HEK293 (cell line): ENCODE results near the gene DUSP10.

ENCODE experiments used
- CTCF ChIA-PET: fragments of 350-600 bp; formaldehyde crosslinking; extraction: SDS; loops from one replicate; lab custom pipeline; 2021; ENCODE audit warnings: antibody characterized with exemption; lab: Yijun Ruan, JAX
- POLR2A ChIA-PET: fragments of 300-600 bp; formaldehyde crosslinking; extraction: SDS; loops from one replicate; lab custom pipeline; 2020; ENCODE audit warnings: antibody characterized with exemption, inconsistent platforms; lab: Yijun Ruan, JAX
- H3K27ac ChIP-seq: fragments of 200-500 bp; sonication (Bioruptor generic); 2 replicates; pipeline ENCODE4 v1.5.1; 2014; ENCODE audit warnings: low read depth, low read length, control low read depth, inconsistent platforms; ENCODE audit errors: extremely low read depth
- H3K36me3 ChIP-seq, 2 experiments: fragments of 200-500 bp in 1 of 2; sonication (Bioruptor generic) in 1 of 2; 1 replicate in 1 of 2; 2 replicates in 1 of 2; pipeline ENCODE4 v1.5.1; 2014 to 2017; ENCODE audit warnings: inconsistent platforms in 2 of 2, low read length in 2 of 2; ENCODE audit not compliant: control insufficient read depth in 2 of 2, insufficient read depth in 1 of 2
- H3K4me1 ChIP-seq: fragments of 200-500 bp; sonication (Bioruptor generic); 2 replicates; pipeline ENCODE4 v1.5.1; 2014; ENCODE audit warnings: mild to moderate bottlenecking, low read length, inconsistent platforms; ENCODE audit not compliant: control insufficient read depth, insufficient read depth
- H3K4me3 ChIP-seq: 2 replicates; pipeline ENCODE4 v1.5.1; 2011; ENCODE audit warnings: low read depth, mild to moderate bottlenecking, control low read depth, low read length, moderate library complexity
- H3K9me3 ChIP-seq: fragments of 200-500 bp; sonication (Bioruptor generic); 2 replicates; pipeline ENCODE4 v1.5.1; 2014; ENCODE audit warnings: low read depth, low read length, inconsistent platforms; ENCODE audit not compliant: control insufficient read depth, insufficient read depth
- GLIS2 ChIP-seq: fragments of 450-650 bp; formaldehyde crosslinking; IDR thresholded peaks from 2 replicates; pipeline ENCODE4 v1.5.1; 2016; ENCODE audit warnings: missing biosample characterization, missing genetic modification characterization
- KLF8 ChIP-seq: fragments of 450-650 bp; formaldehyde crosslinking; IDR thresholded peaks from 2 replicates; pipeline ENCODE4 v1.5.1; 2016; ENCODE audit warnings: missing biosample characterization, missing genetic modification characterization
- TCF7L2 ChIP-seq: IDR thresholded peaks from 2 replicates; pipeline ENCODE4 v1.6.1; 2011; ENCODE audit warnings: low read depth, mild to moderate bottlenecking, inconsistent platforms, low read length, moderate library complexity, borderline replicate concordance
- WT1 ChIP-seq: fragments of 450-650 bp; formaldehyde crosslinking; IDR thresholded peaks from 2 replicates; pipeline ENCODE4 v1.5.1; 2016; ENCODE audit warnings: missing biosample characterization, missing genetic modification characterization
- ZBTB11 ChIP-seq: fragments of 450-650 bp; formaldehyde crosslinking; conservative IDR thresholded peaks from 2 replicates; pipeline ENCODE4 v1.5.1; 2016; ENCODE audit warnings: low read depth, missing biosample characterization, missing genetic modification characterization
- ZNF302 ChIP-seq: fragments of 450-650 bp; formaldehyde crosslinking; IDR thresholded peaks from 2 replicates; pipeline ENCODE4 v1.5.1; 2016; ENCODE audit warnings: missing biosample characterization, missing genetic modification characterization, low read depth
- ZNF311 ChIP-seq: fragments of 450-650 bp; formaldehyde crosslinking; IDR thresholded peaks from 2 replicates; pipeline ENCODE4 v1.5.1; 2017; ENCODE audit warnings: missing biosample characterization, missing genetic modification characterization, borderline replicate concordance
- ZNF324 ChIP-seq: fragments of 450-650 bp; formaldehyde crosslinking; IDR thresholded peaks from 2 replicates; pipeline ENCODE4 v1.5.1; 2016; ENCODE audit warnings: missing biosample characterization, missing genetic modification characterization
- ZNF341 ChIP-seq: fragments of 450-650 bp; formaldehyde crosslinking; IDR thresholded peaks from 2 replicates; pipeline ENCODE4; 2016; ENCODE audit warnings: low read depth, missing biosample characterization, missing genetic modification characterization
- ZNF596 ChIP-seq: fragments of 450-650 bp; IDR thresholded peaks from 2 replicates; pipeline ENCODE4 v1.5.0; 2018; ENCODE audit warnings: missing biosample characterization, mild to moderate bottlenecking, missing genetic modification characterization, moderate library complexity
- ZNF654 ChIP-seq: fragments of 450-650 bp; formaldehyde crosslinking; IDR thresholded peaks from 2 replicates; pipeline ENCODE4 v1.5.1; 2016; ENCODE audit warnings: low read depth, missing biosample characterization, missing genetic modification characterization
- ZNF677 ChIP-seq: fragments of 450-650 bp; IDR thresholded peaks from 2 replicates; pipeline ENCODE4 v1.5.0; 2018; ENCODE audit warnings: missing biosample characterization, mild to moderate bottlenecking, missing genetic modification characterization, moderate library complexity
- ZNF777 ChIP-seq: fragments of 450-650 bp; formaldehyde crosslinking; IDR thresholded peaks from 2 replicates; pipeline ENCODE4 v1.5.1; 2017; ENCODE audit warnings: missing biosample characterization, missing genetic modification characterization, borderline replicate concordance
- ZNF785 ChIP-seq: fragments of 450-650 bp; formaldehyde crosslinking; IDR thresholded peaks from 2 replicates; pipeline ENCODE4 v1.5.1; 2016; ENCODE audit warnings: missing biosample characterization, missing genetic modification characterization
- ZSCAN16 ChIP-seq: fragments of 450-650 bp; formaldehyde crosslinking; IDR thresholded peaks from 2 replicates; pipeline ENCODE4 v1.5.1; 2016; ENCODE audit warnings: missing biosample characterization, missing genetic modification characterization
- ZSCAN30 ChIP-seq: fragments of 450-650 bp; IDR thresholded peaks from 2 replicates; pipeline ENCODE4 v1.5.1; 2018; ENCODE audit warnings: missing biosample characterization, mild to moderate bottlenecking, missing genetic modification characterization, moderate library complexity
- TF ChIP-seq, protein P1 (sequence below): fragments of 450-650 bp; formaldehyde crosslinking; IDR thresholded peaks from 2 replicates; pipeline ENCODE4 v1.5.1; 2017; ENCODE audit warnings: missing biosample characterization, missing genetic modification characterization

The DUSP10 gene

GRCh38 chr1:221765527-221765926 lies 23.6 kb upstream of the DUSP10 start:
- Histone ChIP-seq H3K27ac (no peak overlapping the region), H3K36me3 (no peaks in the 10 kb centered on the region), H3K9me3 (no peaks in the 10 kb centered on the region), H3K4me3 (no peak overlapping the region), H3K4me1 (no peaks in the 10 kb centered on the region)
- CTCF ChIA-PET, result interaction anchor here (0.6 kb wide), 1 partner anchor 25 kb away, joined by 3 read pairs; no protein-coding TSS in a partner anchor
- POLR2A ChIA-PET, result interaction anchor here (1.3 kb wide), 1 partner anchor 24 kb away, joined by 3 read pairs; the partner anchor contains the start of gene DUSP10
- no peak for TF ChIP-seq KLF8 (tag by site-specific recombination)
- TF ChIP-seq ZNF302, result no peak
- TF ChIP-seq ZNF341 (tag by site-specific recombination), result no peak
- TF ChIP-seq ZBTB11, result no peak
- no peak for TF ChIP-seq ZNF777 (tag by site-specific recombination)

- POLR2A ChIA-PET, result no interaction called here
- Histone ChIP-seq H3K27ac (no peak overlapping the region), H3K36me3 (no peaks in the 10 kb centered on the region), H3K4me1 (no peaks in the 10 kb centered on the region)
- TF ChIP-seq ZNF596 (tag by site-specific recombination) (no peak), GLIS2 (no peak), TCF7L2 (no peak), ZNF654 (tag by site-specific recombination) (no peak), ZSCAN16 (tag by site-specific recombination) (no peak), ZNF677 (tag by site-specific recombination) (no peak)
- TF ChIP-seq, all 188 proteins: peak for 0
- Histone ChIP-seq H3K4me3 (no peak overlapping the region), H3K9me3 (no peaks in the 10 kb centered on the region)
- CTCF ChIA-PET, result interaction anchor here (0.7 kb wide), 1 partner anchor 352 kb away, joined by 4 read pairs; no protein-coding TSS in a partner anchor
Observed at GRCh38 chr1:221762121-221762520, 20.2 kb upstream of the DUSP10 start.

DNA sequence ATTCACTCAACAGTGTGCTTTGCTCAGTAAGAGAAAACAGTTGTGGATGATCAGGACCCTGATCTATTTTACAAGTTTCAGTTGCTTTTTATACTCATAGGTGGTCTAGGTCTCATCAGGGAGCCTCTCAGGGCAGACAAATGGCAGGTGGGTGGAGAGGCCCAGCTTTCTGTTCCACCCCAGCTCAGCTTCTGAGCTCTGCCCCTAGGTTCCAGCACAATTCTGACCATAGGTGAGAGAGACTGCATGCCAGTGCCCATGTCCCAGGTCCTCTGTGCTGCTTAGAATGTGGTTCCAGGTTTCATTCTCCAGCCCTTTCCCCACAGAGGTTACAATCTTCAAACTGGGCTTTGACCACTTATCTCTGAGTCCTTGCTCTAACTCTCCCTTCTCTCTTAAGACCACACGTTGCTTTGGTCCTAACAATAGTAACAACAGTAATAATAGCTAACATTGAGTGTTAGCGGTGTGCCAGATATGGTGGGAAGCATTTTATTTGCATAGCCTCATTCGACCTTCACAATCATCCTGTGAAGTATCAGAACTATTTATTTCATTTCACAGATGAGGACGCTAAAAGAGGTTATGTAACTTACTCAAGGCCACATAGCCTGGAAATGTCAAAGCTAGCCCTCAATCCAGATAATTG lies 19.6 kb upstream of the DUSP10 start:
- no peak for TF ChIP-seq ZSCAN30 (tag by site-specific recombination)
- TF ChIP-seq ZNF311, result no peak
- TF ChIP-seq, protein P1, sequence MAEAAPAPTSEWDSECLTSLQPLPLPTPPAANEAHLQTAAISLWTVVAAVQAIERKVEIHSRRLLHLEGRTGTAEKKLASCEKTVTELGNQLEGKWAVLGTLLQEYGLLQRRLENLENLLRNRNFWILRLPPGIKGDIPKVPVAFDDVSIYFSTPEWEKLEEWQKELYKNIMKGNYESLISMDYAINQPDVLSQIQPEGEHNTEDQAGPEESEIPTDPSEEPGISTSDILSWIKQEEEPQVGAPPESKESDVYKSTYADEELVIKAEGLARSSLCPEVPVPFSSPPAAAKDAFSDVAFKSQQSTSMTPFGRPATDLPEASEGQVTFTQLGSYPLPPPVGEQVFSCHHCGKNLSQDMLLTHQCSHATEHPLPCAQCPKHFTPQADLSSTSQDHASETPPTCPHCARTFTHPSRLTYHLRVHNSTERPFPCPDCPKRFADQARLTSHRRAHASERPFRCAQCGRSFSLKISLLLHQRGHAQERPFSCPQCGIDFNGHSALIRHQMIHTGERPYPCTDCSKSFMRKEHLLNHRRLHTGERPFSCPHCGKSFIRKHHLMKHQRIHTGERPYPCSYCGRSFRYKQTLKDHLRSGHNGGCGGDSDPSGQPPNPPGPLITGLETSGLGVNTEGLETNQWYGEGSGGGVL (tag by site-specific recombination), result no peak
- TF ChIP-seq WT1 (tag by site-specific recombination), result no peak
- no peak for TF ChIP-seq ZNF324 (tag by site-specific recombination)
- TF ChIP-seq ZNF785 (tag by site-specific recombination), result no peak
- H3K4me3 ChIP-seq, result no peak overlapping the region
- no peaks in the 10 kb centered on the region for H3K4me1 ChIP-seq
- ChIA-PET CTCF (no interaction called here), POLR2A (no interaction called here)
- no peak overlapping the region for H3K27ac ChIP-seq
- H3K9me3 ChIP-seq, result no peaks in the 10 kb centered on the region
- no peaks in the 10 kb centered on the region for H3K36me3 ChIP-seq
